Hematopoietic multipotent progenitor cell treated with erythropoietin and hydrocortisone succinate and interleukin-3 and kit ligand, for 8 days (in vitro differentiated cells): ENCODE data around the gene ERC2.

Experiments
- DNase-seq: peaks from one replicate; pipeline ENCODE4 v3.0.0-alpha.2; 2015

Gene ERC2

GRCh38 chr3:55500555-55501330, 967.5 kb downstream of the ERC2 start:
- no peak for DNase-seq

GRCh38 chr3:55498520-55498919, 969.7 kb downstream of the ERC2 start:
- DNase-seq = no peak

GRCh38 chr3:55497250-55497649, 971.0 kb downstream of the ERC2 start:
- no peak for DNase-seq

GRCh38 chr3:55494976-55495375, 973.3 kb downstream of the ERC2 start:
- DNase-seq = no peak

- DNase-seq = no peak
These were observed 975.3 kb downstream of the ERC2 start for GRCh38 chr3:55492976-55493375.

GRCh38 chr3:55491296-55491816, 976.9 kb downstream of the ERC2 start:
- DNase-seq = no peak

- no peak for DNase-seq
These were observed 977.9 kb downstream of the ERC2 start for GRCh38 chr3:55490276-55490913.

GRCh38 chr3:55489798-55490132, 978.5 kb downstream of the ERC2 start:
- no peak for DNase-seq

- DNase-seq = peak; percentile 2
These were observed 979.7 kb downstream of the ERC2 start for GRCh38 chr3:55488398-55489055.

- no peak for DNase-seq
These were observed 980.7 kb downstream of the ERC2 start for GRCh38 chr3:55487381-55488241.

GRCh38 chr3:55486857-55487380, 981.3 kb downstream of the ERC2 start, which contains the start of gene WNT5A:
TSS of gene WNT5A (minus strand) at chr3:55487306. CDS start at chr3:55486985, 321 bp downstream.
- DNase-seq = no peak

- DNase-seq = no peak
These were observed 982.0 kb downstream of the ERC2 start for GRCh38 chr3:55486101-55486856.

GRCh38 chr3:55484801-55485791, 983.2 kb downstream of the ERC2 start:
- DNase-seq = peak; percentile 44

GRCh38 chr3:55484191-55484689, 984.0 kb downstream of the ERC2 start:
- DNase-seq = no peak

GRCh38 chr3:55483196-55484095, 984.8 kb downstream of the ERC2 start:
- DNase-seq = no peak

- DNase-seq = no peak
These were observed 985.6 kb downstream of the ERC2 start for GRCh38 chr3:55482496-55483195.

- DNase-seq = no peak
These were observed 986.3 kb downstream of the ERC2 start for GRCh38 chr3:55481744-55482495.
